Measurements from ENCODE around the gene EPHB6. TPM values are rescaled to one million over a fixed set of nuclear protein-coding genes. Genes with fewer than 3 reads are reported as not detected.

The EPHB6 gene
- total and polyA plus RNA-seq, 10 of the 15 experiments (the other 5 are each of a cell fraction or from before 2014, with no cell fraction given) = 0.06 to 1.3 (median 0.37) TPM; not detected in 2

DNA sequence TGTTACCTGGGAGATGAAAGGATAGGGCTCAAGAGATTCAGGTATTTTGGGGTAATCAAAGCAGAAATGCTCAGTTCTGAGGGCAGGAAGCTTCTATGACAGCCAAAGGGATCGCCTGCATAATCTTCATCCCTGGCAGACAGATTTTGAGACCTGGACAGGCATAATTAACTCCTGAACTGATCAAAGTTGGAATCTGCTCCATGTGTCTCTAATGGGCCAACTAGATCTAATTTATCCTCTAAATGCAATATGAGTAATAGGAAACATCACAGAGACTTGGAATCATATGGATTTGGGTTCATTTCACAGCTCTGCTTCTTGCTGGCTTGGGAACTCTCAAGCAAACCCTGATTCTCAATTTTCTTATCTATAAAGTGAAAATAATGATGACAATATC, 41.2 kb upstream of the EPHB6 start:
- WGBS (ENCODE audit: insufficient coverage, insufficient replicate concordance, low lambda C conversion rate, missing lambda C conversion rate) = 50% methylated on average over 1 of the region's 1 CpG
- H3K4me2 ChIP-seq (ENCODE audit: control insufficient read depth, insufficient read depth) = no peak overlapping the region
- H4K20me1 ChIP-seq (ENCODE audit: control insufficient read depth, insufficient read depth) = no peaks in the 10 kb centered on the region
- no peak overlapping the region for H3K27ac ChIP-seq (ENCODE audit: control insufficient read depth, insufficient read depth)
- in situ Hi-C loops (cut with MboI) (loop anchor here (5.0 kb wide), 2 partner anchors 141 to 181 kb away; no protein-coding TSS in a partner anchor), intact Hi-C loops (cut with micrococcal nuclease; ENCODE audit: unreplicated experiment) (no loop called here)
- ATAC-seq = no peak
- H3K9me3 ChIP-seq (replicated peaks; ENCODE audit: control insufficient read depth, insufficient read depth, low read length) = no peaks in the 10 kb centered on the region
- H3K27me3 ChIP-seq (replicated peaks in 1 of 2; ENCODE audit: control insufficient read depth in 2 of 2, insufficient read depth in 2 of 2, low read length in 1 of 2) = no peaks in the 10 kb centered on the region
- DNase-seq (ENCODE audit: low read depth, low spot score) = no peak
- H3K9ac ChIP-seq (ENCODE audit: control insufficient read depth, insufficient read depth, low read length) = no peak overlapping the region
- POLR2A ChIA-PET = interaction anchor here (1.1 to 15.3 kb wide), 5 partner anchors 8 to 105 kb away, joined by 3 to 325 read pairs (median 4); no protein-coding TSS in a partner anchor
- no peak overlapping the region for H3K4me3 ChIP-seq
- FAIRE-seq = no peak
- H2AFZ ChIP-seq (ENCODE audit: control insufficient read depth, low read depth, low read length) = no peak overlapping the region
- TF ChIP-seq IKZF2 (IDR thresholded peaks at IDR 0.05) (no peak), RBBP5 (conservative IDR thresholded peaks at IDR 0.05) (no peak), RCOR1 (conservative IDR thresholded peaks at IDR 0.05; ENCODE audit: low read depth, low read length) (no peak), FOS (IDR thresholded peaks at IDR 0.05; ENCODE audit: borderline replicate concordance, extremely low read depth, insufficient read length) (no peak), HDAC6 (IDR thresholded peaks at IDR 0.05; ENCODE audit: unreplicated experiment) (no peak), USF2 (IDR thresholded peaks at IDR 0.05; ENCODE audit: borderline replicate concordance, low read depth, low read length) (no peak), POLR2AphosphoS2 (IDR thresholded peaks at IDR 0.05; ENCODE audit: low read depth, low read length) (no peak), FOXK2 (IDR thresholded peaks at IDR 0.05) (no peak), IRF5 (IDR thresholded peaks at IDR 0.05; ENCODE audit: borderline replicate concordance) (no peak), BACH1 (IDR thresholded peaks at IDR 0.05; ENCODE audit: borderline replicate concordance) (no peak), ZNF24 (IDR thresholded peaks at IDR 0.05) (no peak), ATF2 (IDR thresholded peaks at IDR 0.05; ENCODE audit: low read length) (no peak), SIN3A (IDR thresholded peaks at IDR 0.05; ENCODE audit: low read depth, low read length) (no peak), PAX5 (IDR thresholded peaks at IDR 0.05; ENCODE audit: borderline replicate concordance, low read depth, low read length) (no peak), BCLAF1 (IDR thresholded peaks at IDR 0.05) (no peak), SRF (IDR thresholded peaks at IDR 0.05; ENCODE audit: low read depth in 2 of 2, low read length in 2 of 2) (no peak), SUPT20H (IDR thresholded peaks at IDR 0.05; ENCODE audit: borderline replicate concordance, control insufficient read depth, low read depth, low read length) (no peak), MEF2B (IDR thresholded peaks at IDR 0.05; ENCODE audit: partially characterized antibody, poor library complexity, severe bottlenecking) (no peak), ATF7 (IDR thresholded peaks at IDR 0.05; ENCODE audit: low read depth) (no peak)
- H3K36me3 ChIP-seq (ENCODE audit: control insufficient read depth in 2 of 2, insufficient read depth in 2 of 2, low read length in 1 of 2) = no peaks in the 10 kb centered on the region
- RAD21 ChIA-PET (ENCODE audit: unreplicated experiment) = interaction anchor here (1.0 to 13.5 kb wide), 16 partner anchors 8 to 229 kb away, joined by 3 to 813 read pairs (median 6); partner anchors contain the start of gene PRSS2
- CTCF ChIA-PET = interaction anchor here (1.0 to 28.6 kb wide), 23 partner anchors 8 to 402 kb away, joined by 3 to 1055 read pairs (median 6); no protein-coding TSS in a partner anchor
- BruUV-seq (replicated peaks) = no TSS peak
- no peaks in the 10 kb centered on the region for H3K79me2 ChIP-seq (ENCODE audit: control insufficient read depth, insufficient read depth, low read length)
- SMC1A ChIA-PET (ENCODE audit: uncharacterized antibody, unreplicated experiment) = interaction anchor here (0.9 to 12.9 kb wide), 27 partner anchors 8 to 233 kb away, joined by 3 to 786 read pairs (median 4); partner anchors contain the start of gene EPHB6
- H3K4me1 ChIP-seq (ENCODE audit: control insufficient read depth, insufficient read depth, low read length) = peaks cover 22% of the 10 kb centered on the region
